Measurements from ENCODE around the gene MAK.
"Not testable (repeated sequence)": the region's sequence is repeated elsewhere in the genome, so short reads cannot be mapped to it uniquely, and the experiment has no call there.

MAK gene

DNA sequence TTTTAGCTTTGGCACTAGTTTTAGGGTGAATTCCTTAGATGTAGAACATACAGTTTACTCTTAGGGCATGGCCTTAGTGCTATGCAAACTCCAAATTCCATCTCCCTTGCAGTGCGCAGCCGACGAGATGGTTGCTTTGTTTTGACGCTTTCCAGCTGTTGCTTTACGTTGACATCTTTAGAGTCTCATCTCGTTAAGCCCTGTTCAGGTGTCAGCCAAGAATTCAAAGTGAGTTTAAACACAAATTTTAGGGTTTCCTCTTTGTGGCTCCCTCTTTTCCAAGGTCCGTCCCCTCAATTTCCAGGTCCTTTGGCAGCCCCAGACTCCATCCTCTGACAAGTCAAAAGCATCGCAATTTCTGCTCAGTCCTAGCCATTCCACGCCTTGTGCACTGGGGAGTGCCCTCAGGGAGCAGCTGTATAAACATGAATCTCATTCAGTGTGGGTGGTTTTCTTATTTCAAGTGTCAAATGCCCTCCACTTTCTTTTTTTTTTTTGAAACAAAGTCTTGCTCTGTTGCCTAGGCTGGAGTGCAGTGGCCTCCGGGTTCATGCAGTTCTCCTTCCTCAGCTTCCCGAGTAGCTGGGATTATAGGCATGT lies 14.1 kb upstream of the MAK start:
- DNase-seq = no peak

GRCh38 chr6:10850728-10851127 lies 12.4 kb upstream of the MAK start:
- no peak for DNase-seq

DNA sequence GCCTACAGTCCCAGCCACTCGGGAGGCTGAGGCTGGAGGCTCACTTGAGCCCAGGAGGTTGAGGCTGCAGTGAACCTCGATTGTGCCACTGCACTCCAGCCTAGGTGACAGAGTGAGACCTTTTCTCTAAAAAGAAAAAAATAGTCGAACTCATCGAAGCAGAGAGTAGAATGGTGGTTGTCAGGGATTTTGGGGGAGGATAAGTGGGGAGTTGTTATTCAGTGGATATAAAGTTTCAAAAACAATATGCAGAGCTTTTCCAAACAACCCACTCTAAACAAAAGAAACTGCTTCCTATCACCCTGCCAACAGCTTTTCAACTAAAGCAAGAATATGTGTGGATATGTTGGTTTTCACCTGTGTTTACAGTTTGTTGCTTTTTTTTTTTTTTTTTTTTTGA lies 11.6 kb upstream of the MAK start:
- no peak for DNase-seq

- DNase-seq = no peak
These were observed 9.3 kb upstream of the MAK start for GRCh38 chr6:10847684-10848083.

DNA sequence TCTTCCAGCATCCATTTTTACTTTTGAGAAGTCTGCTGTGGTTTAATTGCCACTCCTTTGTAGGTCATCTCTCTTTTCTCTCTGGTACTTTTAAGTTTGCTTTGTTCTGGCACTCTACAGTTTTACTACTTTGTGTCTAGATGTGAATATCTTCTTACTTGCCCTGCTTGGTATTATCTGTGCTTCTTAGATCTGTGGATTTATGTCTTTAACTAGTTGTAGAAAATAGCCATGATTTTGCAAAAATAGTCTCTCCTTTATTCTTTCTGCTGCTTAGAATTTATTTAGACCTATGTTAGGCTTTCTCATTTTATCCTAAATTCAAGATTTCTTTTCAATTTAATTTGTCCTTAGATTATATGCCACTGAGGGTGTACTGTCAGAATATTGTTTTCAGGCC lies 5.2 kb upstream of the MAK start:
- DNase-seq = no peak

GRCh38 chr6:10838794-10839333 lies 525 bp upstream of the MAK start:
- no peak for DNase-seq

DNA sequence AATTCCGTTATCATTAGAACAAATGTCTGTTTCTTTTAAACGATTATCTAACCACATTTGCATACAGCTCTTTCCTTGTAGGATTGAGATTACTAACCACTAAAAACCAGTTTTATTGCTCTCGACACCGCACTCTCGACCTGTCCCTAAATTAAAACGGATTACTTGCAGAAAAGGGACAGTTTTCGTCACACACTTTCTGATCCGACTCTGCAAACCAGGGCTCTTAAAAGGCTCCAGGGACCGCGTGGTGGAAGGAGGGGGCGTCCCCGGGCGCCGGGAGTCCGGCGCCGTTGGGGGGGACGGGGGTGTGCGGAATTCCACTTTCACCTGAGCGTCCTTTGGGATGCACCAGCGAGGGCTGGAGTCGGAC lies 731 bp downstream of the MAK start:
- DNase-seq = no peak

- DNase-seq = no peak
These were observed 1.2 kb downstream of the MAK start for GRCh38 chr6:10837009-10837621.

GRCh38 chr6:10834823-10835222 lies 3.5 kb downstream of the MAK start:
- DNase-seq = no peak

DNA sequence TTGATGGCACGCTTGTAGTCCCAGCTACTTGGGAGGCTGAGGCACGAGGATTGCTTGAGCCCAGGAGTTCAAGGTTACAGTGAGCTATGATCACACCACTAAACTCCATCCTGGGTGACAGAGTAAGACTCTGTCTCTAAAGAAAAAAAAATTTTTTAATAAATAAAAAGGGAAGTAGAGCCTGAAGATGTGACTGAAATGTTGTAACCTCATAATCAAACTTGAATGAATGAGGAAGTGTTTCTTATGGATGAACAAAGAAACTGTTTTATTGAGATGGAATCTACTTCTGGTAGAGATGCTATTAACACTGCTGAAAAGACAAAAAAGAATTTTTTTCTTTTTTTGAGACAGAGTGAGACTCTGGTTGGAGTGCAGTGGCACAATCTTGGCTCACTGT lies 6.7 kb downstream of the MAK start:
- DNase-seq = no peak

DNA sequence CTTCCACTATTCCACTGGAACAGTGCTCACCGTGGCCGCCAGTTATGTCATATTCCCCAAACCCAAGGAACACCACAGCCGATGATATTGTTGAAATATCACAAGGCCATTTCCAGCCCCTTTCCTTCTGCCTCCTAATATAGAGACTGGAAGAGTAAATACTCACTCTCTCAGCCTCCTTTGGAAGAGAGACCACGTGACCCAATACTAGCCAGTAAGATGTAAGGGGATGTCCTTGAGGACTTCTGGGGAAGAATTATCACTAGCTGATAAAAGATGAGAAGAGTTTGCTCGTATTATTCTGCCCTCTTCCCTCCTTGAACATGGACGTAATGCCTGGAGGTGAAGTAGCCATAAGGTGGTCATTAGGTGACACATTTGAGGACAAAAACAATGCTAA lies 13.5 kb downstream of the MAK start:
- no peak for DNase-seq

DNA sequence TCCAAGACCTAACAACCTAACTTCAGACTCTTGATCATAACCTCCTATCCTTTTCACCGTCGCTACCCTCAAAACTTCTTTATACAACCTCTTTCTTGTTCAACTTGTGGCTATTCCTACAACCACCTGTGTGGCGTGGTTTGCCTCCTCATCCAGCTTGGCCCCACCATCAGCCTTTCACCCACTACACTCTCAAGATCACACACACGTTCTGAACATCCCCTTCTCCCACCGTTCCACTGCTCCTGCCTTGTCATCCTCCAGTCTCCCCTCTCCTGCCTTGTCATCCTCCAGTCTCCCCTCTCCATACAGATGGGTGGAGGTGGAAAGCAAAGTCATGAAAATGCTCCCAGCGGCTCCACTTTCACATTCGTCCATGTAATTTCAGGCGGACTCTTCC lies 14.0 kb downstream of the MAK start:
- no peak for DNase-seq

GRCh38 chr6:10814176-10814575 lies 24.2 kb downstream of the MAK start:
- not testable (repeated sequence) for DNase-seq

- DNase-seq = no peak
These were observed 29.2 kb downstream of the MAK start for GRCh38 chr6:10809098-10809497.

DNA sequence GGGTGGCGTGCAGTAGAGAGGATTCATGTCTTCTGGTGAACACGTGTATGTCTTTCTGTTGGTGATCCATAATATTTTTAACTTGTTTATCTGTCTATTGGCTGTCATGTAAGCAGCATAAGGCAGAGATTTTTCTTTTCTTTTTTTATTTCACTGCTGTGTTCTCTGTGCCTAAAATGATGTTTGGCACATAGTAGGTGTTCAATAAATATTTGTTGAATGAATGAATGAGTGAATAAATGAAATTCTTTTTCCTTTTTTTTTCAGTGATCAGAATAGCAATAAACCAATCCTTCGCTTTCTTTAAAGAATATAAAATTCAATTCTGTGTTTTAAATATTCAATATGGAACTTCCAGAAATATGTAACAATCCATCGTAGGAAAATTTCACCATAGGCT lies 30.0 kb downstream of the MAK start:
- DNase-seq = no peak

- peak in 1 of 2 experiments; percentile 21 for DNase-seq
These were observed 37.0 kb downstream of the MAK start for GRCh38 chr6:10801224-10801848.

DNA sequence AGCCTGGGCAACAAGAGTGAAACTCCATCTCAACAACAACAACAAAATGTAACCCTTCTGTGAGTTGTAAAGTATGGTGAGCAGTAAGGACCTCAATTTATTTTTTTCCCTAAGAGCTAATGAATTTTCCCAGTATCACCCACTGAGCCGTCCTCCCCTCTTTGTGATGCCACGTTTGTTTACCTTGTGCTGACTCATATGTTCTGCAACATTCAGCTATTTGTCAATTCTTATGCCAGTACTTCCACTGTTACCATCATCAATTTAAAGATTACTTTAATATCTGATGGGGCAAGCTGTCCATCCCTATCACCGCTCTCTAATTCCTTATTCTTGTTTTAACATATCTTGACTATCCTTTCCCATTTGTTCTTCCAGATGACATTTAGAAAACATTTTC lies 37.5 kb downstream of the MAK start:
- no peak for DNase-seq

GRCh38 chr6:10794239-10794638 lies 44.1 kb downstream of the MAK start:
- DNase-seq = no peak

- no peak for DNase-seq
These were observed 44.6 kb downstream of the MAK start for GRCh38 chr6:10793695-10794094.

- no peak for DNase-seq
These were observed 45.3 kb downstream of the MAK start for GRCh38 chr6:10793035-10793434.

GRCh38 chr6:10792101-10792500 lies 46.2 kb downstream of the MAK start:
- DNase-seq = no peak

- no peak for DNase-seq
These were observed 46.7 kb downstream of the MAK start for GRCh38 chr6:10791673-10792072.

DNA sequence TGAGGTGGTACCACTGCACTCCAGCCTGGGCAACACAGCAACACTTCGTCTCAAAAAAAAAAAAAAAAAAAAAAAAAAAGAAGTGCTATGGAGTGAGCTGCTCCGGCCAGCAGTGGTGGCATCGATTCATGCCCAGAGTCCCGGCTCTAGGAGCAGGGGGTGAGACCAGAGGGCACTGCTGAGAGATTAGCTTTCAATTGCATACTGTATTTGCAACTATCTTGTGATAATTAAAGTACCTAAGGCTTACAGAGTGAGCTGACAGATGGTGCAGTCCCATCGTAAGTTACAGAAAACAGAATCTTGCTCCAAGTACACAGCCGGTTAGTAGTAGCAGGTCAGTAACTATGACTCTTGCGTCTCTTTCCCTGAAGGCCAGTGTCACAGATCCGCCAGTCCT lies 59.3 kb downstream of the MAK start:
- no peak for DNase-seq

- no peak for DNase-seq
These were observed 60.1 kb downstream of the MAK start for GRCh38 chr6:10778230-10778629.
